HG03460 (cell line): ENCODE measurements around the gene CHRNB2.

Experiments
- ATAC-seq: cut with Tn5 transposase; IDR thresholded peaks from one replicate; pipeline ENCODE4 v1.9.1; 2021; ENCODE audit not compliant: unreplicated experiment

Gene CHRNB2

DNA sequence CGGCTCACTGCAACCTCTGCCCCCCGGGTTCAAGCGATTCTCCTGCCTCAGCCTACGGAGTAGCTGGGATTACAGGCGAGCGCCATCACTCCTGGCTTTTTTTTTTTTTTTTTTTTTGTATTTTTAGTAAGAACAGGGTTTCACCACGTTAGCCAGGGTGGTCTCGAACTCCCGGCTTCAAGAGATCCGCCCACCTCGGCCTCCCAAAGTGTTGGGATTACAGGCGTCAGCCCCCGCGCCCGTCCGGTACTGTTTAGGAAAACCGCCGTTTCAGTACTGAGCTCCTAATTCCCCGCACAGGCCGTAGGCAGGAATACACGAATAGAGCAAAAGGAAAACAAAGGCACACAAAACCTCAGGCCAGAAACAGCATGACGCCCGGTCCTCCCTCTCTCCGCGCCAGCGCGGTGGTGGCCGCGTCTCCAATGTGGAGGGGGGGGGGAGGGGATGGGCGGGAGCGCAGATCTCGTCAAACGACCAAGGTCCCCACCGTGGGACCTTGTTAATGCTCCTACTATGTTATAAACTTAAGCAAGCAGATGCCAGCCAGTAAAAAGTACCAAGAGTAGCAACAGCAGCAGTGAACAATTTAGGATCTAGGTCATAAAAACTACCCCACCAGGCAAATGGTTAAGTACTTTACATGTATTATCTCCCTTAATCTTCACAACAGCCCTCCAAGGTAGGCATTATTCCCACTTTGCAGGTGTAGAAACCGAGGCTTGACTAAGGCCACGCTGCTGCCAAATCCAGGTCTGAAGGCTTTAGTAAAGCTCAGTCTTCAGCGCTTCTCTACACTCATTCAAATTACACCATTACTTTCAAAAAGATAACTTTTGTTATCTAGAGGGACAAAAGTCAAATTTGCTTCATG is 41.1 kb downstream of the CHRNB2 start:
- no peak for ATAC-seq

DNA sequence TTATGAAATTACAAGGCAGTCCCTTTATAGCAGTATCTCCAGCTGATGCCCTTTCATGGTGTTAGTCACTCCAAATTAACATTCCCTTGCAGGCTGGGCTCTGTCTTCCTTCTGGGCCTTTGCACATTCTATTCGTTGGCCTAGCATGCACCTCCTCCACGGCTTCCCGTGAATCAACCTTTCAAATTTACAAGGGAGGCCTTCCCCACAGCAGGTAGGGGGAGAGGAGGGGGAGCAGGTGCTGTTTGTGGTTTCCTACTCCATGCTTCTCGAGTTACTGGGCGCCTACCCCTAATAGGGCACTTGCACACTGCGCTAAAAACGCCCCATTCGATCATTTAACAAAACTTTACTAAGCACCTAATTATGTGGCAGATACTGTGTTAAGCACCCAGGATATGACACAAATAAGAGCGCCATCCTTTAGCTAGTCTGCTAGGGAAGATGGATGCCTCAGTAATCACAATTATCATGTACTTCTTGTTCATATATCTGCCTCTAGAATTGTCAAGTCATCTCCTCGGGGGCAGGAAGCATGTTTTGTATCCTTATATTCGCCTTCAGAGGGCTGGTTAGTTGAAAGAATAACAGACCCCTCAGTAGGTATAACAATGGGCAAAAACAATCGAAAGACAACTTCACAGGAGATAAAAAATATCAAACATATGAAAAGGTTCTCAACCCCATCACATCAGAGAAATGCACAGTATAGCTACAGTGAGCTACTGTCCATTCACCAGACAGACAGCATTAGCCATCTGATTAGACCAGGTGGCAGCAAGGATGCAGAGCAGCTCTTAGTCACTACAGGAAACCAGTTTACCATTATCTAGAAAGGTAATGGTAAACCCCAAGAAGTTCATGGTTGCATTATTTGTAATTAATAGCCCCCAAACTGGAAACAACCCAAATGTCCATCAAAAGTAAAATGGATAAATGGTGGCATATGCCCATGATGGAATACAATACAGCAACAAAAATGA is 42.1 kb downstream of the CHRNB2 start:
- no peak for ATAC-seq

DNA sequence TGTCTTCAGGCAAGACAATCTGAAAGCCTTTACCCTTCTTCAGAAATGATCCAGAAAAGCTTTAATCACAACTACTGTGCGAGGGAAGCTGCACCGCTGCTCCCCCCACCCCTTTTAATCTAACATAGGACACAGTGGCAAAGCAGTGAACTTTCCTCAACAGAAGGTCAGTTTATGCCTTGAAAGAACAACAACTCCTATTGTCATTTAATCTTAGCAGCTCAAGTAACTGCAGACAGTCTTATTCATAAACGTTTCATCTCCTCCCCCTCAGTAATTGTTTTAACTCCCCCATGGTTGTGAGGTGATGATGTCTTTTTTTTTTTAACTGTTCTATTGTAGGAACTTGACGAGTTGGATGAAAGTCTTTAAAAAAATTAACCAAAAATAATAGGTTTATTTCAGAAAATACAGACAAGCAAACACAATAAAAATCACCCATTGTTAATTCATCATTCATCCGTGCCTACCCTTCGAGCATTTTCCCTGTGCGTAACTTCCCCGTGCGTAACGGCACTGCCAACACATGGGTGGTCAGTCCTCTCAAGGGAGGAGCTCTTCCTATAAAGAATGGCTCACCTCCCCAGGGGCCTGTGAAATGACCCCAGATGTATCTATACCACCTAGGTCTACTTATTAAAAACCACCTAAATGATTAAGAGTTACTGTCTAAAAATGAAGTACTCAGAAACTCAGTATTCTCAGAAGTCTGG is 43.7 kb downstream of the CHRNB2 start:
- no peak for ATAC-seq

DNA sequence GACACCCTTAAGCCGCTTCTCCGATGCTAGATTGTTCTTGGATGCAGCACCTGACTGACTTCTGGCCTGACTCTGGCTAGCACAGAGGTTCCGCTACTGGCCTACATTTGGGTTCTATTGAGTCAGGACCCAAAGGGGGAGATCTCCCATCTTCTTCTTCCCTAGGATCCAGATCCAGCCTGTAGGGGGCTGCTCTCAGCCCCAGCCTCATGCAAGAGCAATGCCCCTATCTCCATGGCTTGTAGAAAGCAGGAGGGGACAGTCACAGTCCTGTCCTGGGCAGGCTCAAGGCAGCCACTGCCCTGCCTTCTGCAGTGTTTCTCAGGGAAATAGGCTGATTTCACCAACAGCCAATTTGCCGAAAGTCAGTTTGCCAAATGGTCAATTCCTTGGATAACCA is 46.7 kb downstream of the CHRNB2 start:
- no peak for ATAC-seq

DNA sequence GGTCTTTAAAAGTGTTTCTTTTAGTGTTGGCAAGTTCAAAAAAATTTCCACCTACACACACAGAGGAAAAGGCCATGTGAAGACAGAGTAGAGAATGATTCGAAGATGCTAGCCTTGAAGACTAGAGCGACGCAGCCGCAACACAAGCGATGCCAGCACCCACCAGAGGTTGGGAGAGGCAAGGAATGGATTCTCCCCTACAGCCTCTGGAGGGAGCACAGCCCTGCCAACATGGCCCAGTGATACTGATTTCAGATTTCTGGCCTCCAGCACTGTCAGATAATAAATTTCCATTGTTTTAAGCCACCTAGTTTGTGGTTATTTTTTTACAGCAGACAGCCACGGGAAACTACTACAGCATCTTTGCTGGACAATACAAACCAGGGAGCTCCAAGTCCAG is 47.3 kb downstream of the CHRNB2 start:
- no peak for ATAC-seq

DNA sequence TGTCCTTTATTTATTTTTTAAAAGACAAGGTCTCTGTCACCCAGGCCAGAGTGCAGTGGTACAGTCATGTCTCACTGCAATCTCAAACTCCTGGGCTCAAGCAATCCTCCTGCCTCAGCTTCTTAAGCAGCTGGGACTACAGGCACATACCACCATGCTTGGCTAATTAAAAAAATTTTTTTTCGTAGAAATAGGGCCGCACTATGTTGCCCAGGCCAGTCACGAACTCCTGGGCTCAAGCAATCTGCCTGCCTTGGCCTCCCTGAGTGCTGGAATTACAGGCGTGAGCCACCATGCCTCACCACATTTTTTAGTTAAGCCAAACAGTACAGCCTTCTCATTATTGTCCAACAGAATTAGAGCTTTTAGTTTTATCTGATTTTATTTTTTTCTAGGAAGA is 47.8 kb downstream of the CHRNB2 start:
- no peak for ATAC-seq

DNA sequence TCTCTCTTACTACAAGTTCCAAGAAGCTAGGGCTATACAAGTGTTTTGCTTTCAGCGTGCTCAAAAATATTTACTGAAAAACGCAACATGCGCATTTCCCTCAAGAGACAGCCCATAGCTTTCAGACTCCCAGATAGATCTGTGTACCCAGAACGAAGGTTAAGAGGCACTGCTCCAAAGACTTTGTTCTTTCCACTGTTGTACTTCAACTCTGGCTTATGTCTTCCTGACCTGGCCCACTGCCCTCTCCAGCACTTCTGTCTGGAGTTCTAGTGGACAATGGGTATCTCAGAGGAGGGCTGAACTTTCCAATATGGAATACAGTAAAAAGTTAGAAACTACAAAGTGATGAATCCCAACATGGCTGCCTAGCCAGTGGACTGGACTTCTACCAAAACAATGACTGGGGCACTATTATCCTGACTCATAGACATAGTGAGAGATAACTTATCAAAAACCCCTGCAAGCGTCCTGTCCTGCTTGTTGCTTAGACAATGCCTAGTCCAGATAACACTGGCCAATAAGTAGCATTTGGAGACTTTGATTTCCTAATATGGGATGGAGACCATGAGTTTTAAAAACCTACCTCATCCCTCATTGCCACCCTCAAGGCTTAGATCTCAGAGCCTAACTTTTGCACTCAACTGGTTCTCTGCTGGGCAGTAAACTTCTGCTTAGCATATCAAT is 49.2 kb downstream of the CHRNB2 start:
- ATAC-seq, result no peak

DNA sequence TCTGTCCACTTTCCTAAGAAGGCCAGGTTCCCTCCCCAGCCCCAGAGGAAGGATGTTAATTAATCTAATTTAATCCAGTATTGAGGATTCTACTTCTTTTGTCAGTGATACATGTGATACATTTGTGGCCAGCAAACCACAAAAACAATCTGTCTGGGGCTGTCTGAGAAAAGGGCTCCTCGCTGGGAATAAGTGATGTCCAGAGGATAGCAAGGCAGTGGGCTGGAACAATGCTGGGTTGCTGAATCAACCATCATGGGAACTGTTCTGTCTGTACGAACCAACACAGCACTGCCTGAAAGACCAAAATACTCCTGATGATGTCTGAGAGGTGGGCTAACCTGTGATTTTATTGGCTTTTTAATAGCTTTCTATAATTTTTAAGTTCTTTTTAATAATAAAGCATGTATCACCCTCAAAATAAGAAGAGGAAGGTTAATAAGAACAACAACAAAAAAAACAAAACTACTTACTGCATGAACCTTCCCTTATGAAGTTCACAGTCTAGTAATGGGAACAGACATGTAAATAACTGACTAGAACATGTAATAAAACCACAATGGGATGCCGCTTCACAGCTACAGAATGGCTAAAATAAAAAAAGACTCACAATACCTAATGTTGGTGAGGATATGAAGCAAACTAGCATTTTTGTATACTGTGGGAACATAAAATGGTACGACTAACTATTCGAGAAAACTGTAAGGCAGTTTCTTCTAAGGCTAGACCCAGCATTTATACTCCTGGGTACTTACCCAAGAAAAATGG is 51.8 kb downstream of the CHRNB2 start:
- no peak for ATAC-seq

DNA sequence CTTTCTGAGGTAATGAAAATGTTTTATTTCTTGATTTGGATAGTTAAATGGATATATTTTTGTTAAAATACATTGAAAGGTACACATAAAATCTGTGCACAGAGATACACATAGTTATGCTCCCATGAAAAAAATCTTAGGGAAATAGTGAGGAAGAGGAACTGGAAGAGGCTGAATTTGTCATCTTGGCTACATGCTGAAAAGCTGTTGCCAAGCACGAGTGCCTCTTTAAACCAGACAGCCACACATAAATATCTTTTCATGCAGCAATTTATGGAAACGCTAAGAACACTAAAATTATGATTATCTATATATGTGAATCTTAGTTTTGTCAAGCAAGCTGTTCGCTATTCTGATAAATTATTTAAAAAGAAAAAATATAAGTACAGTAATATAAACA is 53.2 kb downstream of the CHRNB2 start:
- no peak for ATAC-seq

DNA sequence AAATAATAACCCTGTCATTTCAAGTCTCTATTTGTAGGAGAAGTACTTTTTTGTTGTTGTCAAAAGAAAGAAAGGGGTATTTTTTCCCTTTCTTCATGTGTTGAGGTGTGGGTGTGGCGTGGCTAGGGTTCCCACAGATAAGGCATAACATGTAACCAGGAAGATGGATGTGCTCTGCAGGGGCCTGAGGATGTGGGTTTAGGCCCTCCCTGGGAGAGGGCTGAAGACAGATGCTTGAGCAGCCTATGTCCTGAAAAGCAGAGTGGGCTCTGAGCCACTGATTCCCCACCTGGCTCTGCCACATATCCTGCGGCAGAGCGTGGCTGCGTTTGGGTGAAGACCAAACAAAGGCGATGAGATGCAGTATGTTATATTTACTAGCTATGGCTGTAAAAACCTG is 54.3 kb downstream of the CHRNB2 start:
- ATAC-seq, result no peak

DNA sequence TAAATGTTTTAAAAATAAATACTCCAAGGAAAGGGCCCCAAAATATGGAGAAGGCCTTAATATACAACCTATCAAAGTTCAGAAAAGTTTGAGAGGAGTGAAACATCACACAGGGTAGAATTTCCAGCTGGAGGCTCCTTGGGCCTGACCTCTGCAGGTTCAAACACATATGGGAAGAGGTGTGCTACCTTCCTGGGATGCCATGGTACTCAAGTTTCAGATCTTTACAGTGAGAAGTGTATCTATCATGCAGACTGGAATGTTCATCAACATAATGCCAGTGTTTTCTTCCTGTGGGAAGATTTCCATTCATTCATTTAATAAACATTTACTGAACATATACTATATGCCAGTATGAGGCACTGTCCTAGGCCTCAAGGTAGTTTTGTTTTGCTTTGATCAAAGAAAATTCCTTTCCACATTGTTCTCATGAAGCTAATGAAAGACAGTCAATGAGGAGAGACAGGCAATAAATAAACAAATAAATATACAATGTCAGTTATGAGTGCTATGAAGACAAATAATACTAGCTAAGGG is 55.0 kb downstream of the CHRNB2 start:
- no peak for ATAC-seq

DNA sequence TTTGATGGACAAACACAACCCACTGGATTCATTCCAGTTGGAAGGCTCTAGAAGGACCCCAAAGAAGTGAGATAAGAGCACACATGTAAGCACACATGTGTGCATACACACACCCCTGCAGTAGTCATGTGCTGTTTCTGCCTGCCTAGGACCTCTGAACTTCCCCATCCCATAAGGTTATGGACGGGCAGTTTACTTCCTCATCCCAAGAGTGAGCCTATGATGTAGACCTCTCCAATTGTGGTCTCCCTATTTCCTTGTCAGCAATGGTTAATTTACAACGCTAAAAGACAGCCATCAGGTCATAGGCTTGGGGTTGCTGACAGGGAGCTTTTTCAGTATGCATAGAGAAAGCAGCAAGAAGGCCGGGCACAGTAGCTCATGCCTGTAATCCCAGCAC is 55.8 kb downstream of the CHRNB2 start:
- no peak for ATAC-seq

DNA sequence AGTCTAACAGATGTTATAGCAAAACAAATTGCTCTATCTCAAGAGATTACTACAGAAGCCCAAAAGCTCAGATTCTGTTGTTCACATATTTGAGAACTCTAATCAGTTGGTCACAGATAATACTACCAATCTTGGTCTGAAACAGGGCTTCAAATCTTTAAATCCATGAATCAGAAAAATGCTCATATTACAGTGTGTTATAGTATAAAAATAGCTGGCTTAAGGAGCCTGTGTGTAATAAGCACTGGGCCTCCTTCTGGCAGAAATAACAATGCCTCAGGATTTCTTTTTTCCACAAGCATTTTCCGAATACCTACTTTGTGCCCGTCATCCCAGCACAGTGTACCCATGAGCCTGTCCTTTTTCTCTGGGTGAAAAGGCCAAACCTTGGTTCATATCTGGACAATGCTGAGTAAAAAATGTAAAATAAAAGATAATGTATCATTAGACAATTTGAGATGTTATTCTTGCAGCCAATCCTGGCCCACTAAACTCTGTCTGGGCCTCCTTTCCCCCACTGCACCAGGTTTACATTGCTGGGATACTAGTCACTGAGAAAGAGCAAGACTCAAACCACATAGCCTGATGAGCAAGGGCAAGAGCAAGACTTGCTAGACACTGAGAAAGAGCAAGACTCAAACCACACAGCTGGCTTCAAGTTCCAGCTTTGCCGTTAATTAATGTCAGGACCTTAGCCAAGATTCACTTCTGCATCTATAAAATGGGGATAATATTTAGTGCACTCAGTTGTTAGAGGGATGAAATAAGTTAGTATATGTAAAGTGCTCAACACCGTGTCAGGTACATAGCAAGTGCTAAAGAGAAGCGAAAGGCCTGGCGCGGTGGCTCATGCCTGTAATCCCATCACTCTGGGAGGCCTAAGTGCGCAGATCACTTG is 57.4 kb downstream of the CHRNB2 start:
- ATAC-seq, result no peak

DNA sequence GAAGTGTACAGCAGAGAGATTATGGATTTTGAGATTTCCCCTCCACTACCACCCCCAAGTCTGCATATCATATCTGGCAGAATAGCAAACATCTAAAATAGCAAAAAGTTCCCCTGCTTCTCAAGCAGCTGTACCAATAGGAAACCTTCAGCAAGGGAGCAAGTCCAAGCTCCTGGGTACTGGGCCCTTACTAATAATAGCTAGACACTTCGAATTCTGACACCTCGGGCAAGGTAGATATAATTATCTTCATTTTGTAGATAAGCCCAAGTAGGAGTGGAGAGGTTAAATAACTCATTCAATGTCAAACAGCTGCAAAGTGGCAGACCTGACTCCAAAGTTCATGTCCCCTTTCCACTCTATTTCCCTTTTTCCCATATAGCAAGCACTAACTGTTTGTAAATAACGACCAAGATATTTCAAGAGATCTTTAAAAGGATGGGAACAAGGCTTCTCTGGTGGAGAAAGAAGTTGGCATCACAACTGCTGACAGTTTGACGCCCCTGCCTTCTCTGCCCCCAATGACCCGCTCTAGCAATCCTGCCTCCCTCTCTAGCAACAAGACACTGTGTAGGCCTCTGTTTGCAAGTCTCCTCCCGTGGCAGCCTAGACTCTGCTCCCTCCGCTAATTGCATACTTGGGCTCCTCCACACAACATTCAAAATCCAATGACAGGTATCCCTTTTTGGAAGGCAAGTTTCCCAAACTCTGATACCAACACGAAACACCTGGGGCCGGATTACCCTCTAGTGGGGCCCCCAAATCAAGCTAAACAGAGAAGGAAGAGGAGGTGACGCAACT is 59.1 kb downstream of the CHRNB2 start:
- ATAC-seq, result no peak

DNA sequence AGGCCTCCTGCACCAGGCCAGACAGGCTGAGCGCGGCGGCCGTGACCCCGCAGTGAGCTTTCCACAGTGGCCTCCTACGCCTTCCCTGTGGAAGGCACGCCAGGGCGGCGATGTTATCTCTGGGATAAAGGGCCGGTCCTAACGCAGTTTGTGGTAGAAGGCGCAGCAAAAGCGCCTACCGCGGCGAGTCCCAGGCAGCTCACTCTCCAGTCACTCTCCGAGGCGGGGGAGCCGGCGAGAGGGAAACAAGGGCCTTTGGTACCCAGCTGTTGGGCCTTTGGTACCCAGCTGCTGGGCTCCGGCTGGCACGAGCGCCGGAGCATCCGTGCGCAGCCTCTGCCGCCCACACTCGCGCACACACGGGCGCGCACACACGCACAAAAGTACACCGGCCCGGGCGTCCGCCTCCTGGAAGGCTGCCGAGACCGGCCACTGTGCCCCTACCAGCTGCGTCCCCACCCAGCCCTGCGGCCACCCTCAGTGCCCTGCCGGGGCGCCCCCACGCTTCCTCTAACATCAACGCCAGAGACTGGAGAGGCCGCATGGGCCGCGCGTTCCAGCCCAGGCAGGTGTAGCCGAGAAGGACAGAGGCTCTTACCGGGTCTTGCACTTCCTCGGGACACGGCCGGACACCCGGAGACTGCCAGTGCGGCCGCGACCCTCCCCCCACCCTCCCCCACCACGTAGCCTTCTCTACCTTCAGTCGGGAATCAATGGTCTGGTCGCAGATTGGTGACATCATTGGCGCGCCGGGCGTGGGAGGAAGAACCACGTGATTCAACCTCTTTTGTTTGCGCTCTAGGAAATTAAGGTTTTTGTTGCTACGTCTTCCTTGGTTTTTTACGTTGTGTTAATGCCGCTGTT is 59.9 kb downstream of the CHRNB2 start:
- ATAC-seq, result peak; percentile 51

DNA sequence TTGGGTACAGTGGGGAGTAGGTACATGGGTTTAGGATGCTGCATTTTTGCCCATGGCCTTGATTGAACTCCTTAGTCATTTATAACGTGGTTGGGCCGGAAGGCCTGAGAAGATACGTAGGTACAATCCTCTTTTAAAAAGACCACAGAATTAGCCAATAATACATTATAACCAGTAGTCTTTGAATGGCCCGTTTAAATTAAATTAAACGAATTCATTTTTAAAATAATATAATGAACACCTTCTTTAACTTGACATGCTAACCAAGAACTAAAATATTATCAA is 60.5 kb downstream of the CHRNB2 start:
- ATAC-seq, result peak; percentile 9

DNA sequence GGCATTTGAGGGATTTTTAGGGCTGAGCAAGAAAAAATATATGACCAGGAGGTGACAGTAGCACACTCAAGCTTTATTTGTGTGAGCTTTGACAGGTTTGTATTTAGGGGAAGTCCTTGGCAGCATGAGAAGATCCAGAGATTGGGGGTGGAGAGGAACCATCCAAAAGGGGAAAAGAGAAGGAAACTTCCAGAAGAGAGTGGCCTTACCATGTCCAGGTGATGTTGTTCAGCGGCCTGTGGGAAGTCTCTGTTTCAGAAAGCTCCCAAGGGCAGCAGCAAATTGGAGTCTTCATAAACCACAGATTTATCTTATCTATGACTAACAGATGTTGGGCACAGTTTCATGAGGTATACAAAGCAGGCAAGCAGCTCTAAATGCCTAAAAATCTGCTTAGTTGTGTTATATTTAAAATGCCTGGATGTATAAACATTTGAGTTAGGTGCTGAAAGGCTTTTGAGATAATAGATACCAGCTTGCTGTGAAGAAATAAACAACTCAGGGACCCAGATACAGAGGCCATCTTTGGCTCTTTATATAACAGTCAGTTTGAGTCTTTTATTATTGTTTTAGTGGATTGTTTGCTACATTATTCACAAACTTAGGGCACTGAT is 61.6 kb downstream of the CHRNB2 start:
- no peak for ATAC-seq
